GM10266 (cell line): Measurements from ENCODE around the gene CSNK1D.

Source experiments
- DNase-seq: peaks from one replicate; pipeline ENCODE4 v3.0.0; 2012; ENCODE audit errors: extremely low spot score
- TF ChIP-seq, protein P1 (sequence below): IDR thresholded peaks from 2 replicates; pipeline ENCODE4 v1.5.1; 2012; ENCODE audit warnings: mild to moderate bottlenecking, low read depth; ENCODE audit not compliant: control insufficient read depth, insufficient read depth; ENCODE audit errors: missing control alignments

Gene CSNK1D

GRCh38 chr17:82232322-82232820 lies 41.1 kb downstream of the CSNK1D start:
- TF ChIP-seq, protein P1, sequence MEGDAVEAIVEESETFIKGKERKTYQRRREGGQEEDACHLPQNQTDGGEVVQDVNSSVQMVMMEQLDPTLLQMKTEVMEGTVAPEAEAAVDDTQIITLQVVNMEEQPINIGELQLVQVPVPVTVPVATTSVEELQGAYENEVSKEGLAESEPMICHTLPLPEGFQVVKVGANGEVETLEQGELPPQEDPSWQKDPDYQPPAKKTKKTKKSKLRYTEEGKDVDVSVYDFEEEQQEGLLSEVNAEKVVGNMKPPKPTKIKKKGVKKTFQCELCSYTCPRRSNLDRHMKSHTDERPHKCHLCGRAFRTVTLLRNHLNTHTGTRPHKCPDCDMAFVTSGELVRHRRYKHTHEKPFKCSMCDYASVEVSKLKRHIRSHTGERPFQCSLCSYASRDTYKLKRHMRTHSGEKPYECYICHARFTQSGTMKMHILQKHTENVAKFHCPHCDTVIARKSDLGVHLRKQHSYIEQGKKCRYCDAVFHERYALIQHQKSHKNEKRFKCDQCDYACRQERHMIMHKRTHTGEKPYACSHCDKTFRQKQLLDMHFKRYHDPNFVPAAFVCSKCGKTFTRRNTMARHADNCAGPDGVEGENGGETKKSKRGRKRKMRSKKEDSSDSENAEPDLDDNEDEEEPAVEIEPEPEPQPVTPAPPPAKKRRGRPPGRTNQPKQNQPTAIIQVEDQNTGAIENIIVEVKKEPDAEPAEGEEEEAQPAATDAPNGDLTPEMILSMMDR: no peak
- no peak for DNase-seq

DNA sequence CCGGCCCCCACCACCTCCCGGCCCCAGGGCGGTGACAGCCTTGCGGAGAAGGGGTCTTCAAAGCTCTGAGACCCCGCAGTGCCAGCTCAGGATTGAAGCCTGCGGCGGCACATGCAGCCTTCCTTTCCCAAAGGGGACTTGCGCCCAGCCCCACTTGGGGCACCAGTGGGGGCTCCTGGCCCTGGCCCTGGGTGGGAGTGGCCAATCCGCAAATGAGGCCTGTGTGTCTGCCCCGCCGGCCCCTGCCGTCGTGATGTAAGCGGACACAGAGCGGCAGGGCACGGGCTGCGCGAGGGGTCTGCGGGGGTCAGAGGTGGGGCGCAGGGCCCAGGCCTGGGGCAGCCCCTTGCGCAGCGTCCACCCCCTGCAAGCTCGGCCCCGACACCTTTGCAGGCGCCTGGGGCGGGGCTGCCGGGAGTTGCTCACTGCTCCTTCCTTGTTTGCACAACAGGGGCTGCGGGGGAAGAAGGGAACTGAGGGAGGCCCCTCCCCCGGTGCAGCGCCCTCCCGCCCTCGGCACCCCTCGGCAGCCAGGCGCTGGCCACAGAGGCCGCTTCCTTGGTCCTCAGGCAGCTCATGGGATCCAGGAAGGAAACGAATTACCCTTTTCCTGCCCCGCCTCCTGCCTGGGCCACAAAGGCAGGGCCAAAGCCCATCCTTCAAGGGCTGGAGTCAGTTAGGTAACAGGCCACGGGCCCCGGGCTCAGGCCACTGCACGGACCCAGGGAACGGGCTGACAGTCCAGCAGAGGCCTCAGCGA lies 41.8 kb downstream of the CSNK1D start:
- DNase-seq: no peak
- TF ChIP-seq, protein P1: no peak

DNA sequence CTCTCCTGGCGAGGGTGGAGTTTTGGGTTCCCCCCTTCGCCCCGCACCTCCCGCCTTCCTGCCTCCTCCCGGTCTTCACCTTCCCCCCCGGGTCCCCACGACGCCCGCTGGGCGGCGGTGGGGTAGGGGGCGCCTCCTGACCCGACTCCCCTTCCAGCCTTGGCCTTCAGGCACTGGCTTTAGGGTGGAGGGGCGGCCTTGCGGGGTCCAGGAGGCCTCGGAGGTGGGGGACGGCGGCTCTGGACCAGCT lies 42.3 kb downstream of the CSNK1D start:
- TF ChIP-seq, protein P1: no peak
- no peak for DNase-seq

DNA sequence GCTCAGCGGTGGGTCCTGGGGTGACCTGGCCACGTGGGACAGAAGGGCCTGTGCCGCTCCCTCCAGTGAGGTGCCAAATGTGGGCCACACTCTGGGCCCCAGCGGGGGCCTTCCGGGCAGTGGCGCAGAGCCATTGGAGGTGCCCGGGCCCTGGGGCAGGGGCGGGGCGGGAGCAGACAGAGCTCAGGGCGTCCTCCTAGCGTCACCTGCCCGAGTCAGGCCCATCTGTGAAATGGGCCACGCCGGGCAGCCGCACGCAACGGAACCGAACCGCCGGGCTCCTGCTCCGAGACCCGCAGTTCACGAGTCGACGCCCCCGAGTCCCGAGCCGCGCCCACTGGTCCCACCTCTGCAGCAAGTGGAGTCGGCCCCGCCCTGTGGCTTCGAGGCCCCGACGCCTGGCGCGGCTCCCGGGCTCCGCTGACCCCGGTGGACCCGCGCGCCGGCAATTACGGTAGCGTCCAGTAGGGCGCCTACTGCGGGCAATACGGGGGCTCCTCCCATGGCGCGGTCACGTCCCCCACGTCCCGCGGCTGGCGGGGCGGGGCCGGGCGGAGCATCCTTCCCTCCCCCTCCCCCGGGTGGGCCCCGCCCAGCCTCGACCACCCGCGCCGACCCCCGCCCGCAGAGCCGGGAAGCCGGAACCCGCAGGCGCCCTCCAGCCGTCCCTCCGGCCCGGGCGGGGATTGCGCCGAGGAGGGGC lies 42.7 kb downstream of the CSNK1D start:
- TF ChIP-seq, protein P1: peak; percentile 23
- peak; percentile 95 for DNase-seq

GRCh38 chr17:82229698-82230608 lies 43.5 kb downstream of the CSNK1D start:
- DNase-seq: no peak
- TF ChIP-seq, protein P1: no peak

- peak; percentile 98 for DNase-seq
- TF ChIP-seq, protein P1: no peak
Measured at GRCh38 chr17:82228842-82229697, 44.4 kb downstream of the CSNK1D start, which contains the start of gene SLC16A3. SLC16A3 (plus strand) TSS chr17:82229042; CDS start chr17:82236009, 6,967 bp downstream.
